HepG2 (cell line): ENCODE measurements around the gene VEGFB. TPM values are rescaled to one million over a fixed set of nuclear protein-coding genes. Genes with fewer than 3 reads are reported as not detected.

Experiments
- ATAC-seq: fragments of 200-7000 bp; cut with Tn5 transposase; 3 replicates; pipeline ENCODE4 v1.9.1; 2020; ENCODE audit warnings: mild to moderate bottlenecking, moderate library complexity
- BruUV-seq: library from RNA; stranded (reverse); fragments of 400-500 nt; replicated peaks from 2 replicates; lab custom pipeline; 2021; lab: Mats Ljungman, UMichigan
- CTCF ChIA-PET: fragments of 300-600 bp; formaldehyde crosslinking; extraction: SDS; loops from one replicate; lab custom pipeline; 2021; ENCODE audit warnings: low total read pairs, inconsistent platforms, low intra/inter-chr PET ratio; lab: Yijun Ruan, JAX
- POLR2A ChIA-PET: fragments of 350-600 bp; sonication (Branson Sonifier 250); formaldehyde crosslinking; loops from one replicate; lab custom pipeline; 2020; ENCODE audit warnings: antibody characterized with exemption, inconsistent platforms; lab: Yijun Ruan, JAX
- DNase-seq: peaks from one replicate; pipeline ENCODE4 v3.0.0-alpha.2; 2015; ENCODE audit warnings: low spot score
- FAIRE-seq: peaks from 3 replicates; lab custom pipeline; 2011; peaks lifted over from hg19 to GRCh38; lab: Jason Lieb, UNC
- H2AFZ ChIP-seq: one replicate; pipeline ENCODE4 v1.6.1; 2011; ENCODE audit warnings: low read length, inconsistent platforms
- H3K27ac ChIP-seq: fragments of 300-600 bp; 3 replicates; pipeline ENCODE4 v1.8.0; 2011; ENCODE audit warnings: mixed run types, mild to moderate bottlenecking, mixed read lengths, low read length, inconsistent platforms; ENCODE audit not compliant: insufficient read depth; ENCODE audit errors: extremely low read length
- H3K27me3 ChIP-seq, 2 experiments: fragments of 200-600 bp in 1 of 2; 2 replicates in 1 of 2; 3 replicates in 1 of 2; pipeline versions ENCODE4 v1.6.0 to v1.8.0; 2011; ENCODE audit warnings: low read length in 2 of 2, mild to moderate bottlenecking in 2 of 2, moderate library complexity in 2 of 2, inconsistent platforms in 1 of 2; ENCODE audit not compliant: insufficient read depth in 2 of 2, control insufficient read depth in 1 of 2
- H3K36me3 ChIP-seq, 2 experiments: fragments of 200-600 bp in 1 of 2; replicated peaks in 1 of 2; 2 replicates in 1 of 2; 3 replicates in 1 of 2; pipeline versions ENCODE4 v1.5.1 to v1.8.0; 2011; ENCODE audit warnings: low read length in 2 of 2, inconsistent platforms in 1 of 2; ENCODE audit not compliant: insufficient read depth in 2 of 2, control insufficient read depth in 1 of 2
- H3K4me1 ChIP-seq: 2 replicates; pipeline ENCODE4 v1.5.1; 2012; ENCODE audit warnings: low read length, inconsistent platforms; ENCODE audit not compliant: insufficient read depth
- H3K4me2 ChIP-seq: 2 replicates; pipeline ENCODE4 v1.6.0; 2011; ENCODE audit warnings: low read depth, low read length, inconsistent platforms
- H3K4me3 ChIP-seq, 3 experiments: fragments of 200-600 bp in 1 of 3; sonication (generic), shearing (Covaris generic) in 1 of 3; replicated peaks in 1 of 3; 2 replicates each; pipeline ENCODE4 v1.5.1; 2011 to 2016; ENCODE audit warnings: low read length in 3 of 3, inconsistent platforms in 2 of 3, low read depth in 2 of 3, mild to moderate bottlenecking in 2 of 3, control low read depth in 1 of 3, mixed read lengths in 1 of 3; ENCODE audit not compliant: insufficient read depth in 1 of 3
- H3K79me2 ChIP-seq: one replicate; pipeline ENCODE4 v1.6.1; 2011; ENCODE audit warnings: low read length, inconsistent platforms; ENCODE audit not compliant: insufficient read depth
- H3K9ac ChIP-seq: 2 replicates; pipeline ENCODE4 v1.6.0; 2011; ENCODE audit warnings: mild to moderate bottlenecking, low read depth, low read length, inconsistent platforms; ENCODE audit not compliant: insufficient read depth
- H3K9me3 ChIP-seq: 2 replicates; pipeline ENCODE4 v1.5.1; 2012; ENCODE audit warnings: mild to moderate bottlenecking, low read length
- H4K20me1 ChIP-seq: 2 replicates; pipeline ENCODE4 v1.6.0; 2011; ENCODE audit warnings: inconsistent platforms, mild to moderate bottlenecking, low read length, moderate library complexity; ENCODE audit not compliant: insufficient read depth
- GATAD1 ChIP-seq: IDR thresholded peaks from 2 replicates; pipeline ENCODE4 v1.6.1; 2016; ENCODE audit warnings: missing genetic modification reagents, missing compliant biosample characterization
- HNRNPL ChIP-seq: fragments of 200-400 bp; formaldehyde crosslinking; IDR thresholded peaks from 2 replicates; pipeline ENCODE4 v1.6.1; 2017; ENCODE audit warnings: mild to moderate bottlenecking, low read depth, low read length
- HNRNPLL ChIP-seq: fragments of 200-400 bp; formaldehyde crosslinking; IDR thresholded peaks from 2 replicates; pipeline ENCODE4 v1.6.1; 2017; ENCODE audit warnings: mild to moderate bottlenecking, low read depth, low read length; ENCODE audit not compliant: poor library complexity, severe bottlenecking
- KLF13 ChIP-seq: sonication (generic); formaldehyde crosslinking; IDR thresholded peaks from 2 replicates; pipeline ENCODE4 v1.4.0; 2020; ENCODE audit warnings: mild to moderate bottlenecking, missing genetic modification reagents
- KLF15 ChIP-seq: sonication (generic); formaldehyde crosslinking; IDR thresholded peaks from 2 replicates; pipeline ENCODE4 v1.8.1; 2023; ENCODE audit warnings: borderline replicate concordance, mild to moderate bottlenecking, inconsistent platforms, missing genetic modification reagents, mixed read lengths
- MTERF4 ChIP-seq: sonication (generic); formaldehyde crosslinking; IDR thresholded peaks from 2 replicates; pipeline ENCODE4 v1.8.0; 2023; ENCODE audit warnings: mild to moderate bottlenecking, missing genetic modification reagents
- RFX1 ChIP-seq: fragments of 450-650 bp; IDR thresholded peaks from 2 replicates; pipeline ENCODE4 v1.6.1; 2017
- SMC3 ChIP-seq: IDR thresholded peaks from 2 replicates; pipeline ENCODE4 v1.6.1; 2011; ENCODE audit warnings: low read length, improper control_type of control experiment
- STAG1 ChIP-seq: sonication (generic); formaldehyde crosslinking; IDR thresholded peaks from 2 replicates; pipeline ENCODE4 v1.4.0; 2020; ENCODE audit warnings: missing genetic modification reagents
- ZNF407 ChIP-seq: sonication (generic); formaldehyde crosslinking; IDR thresholded peaks from one replicate; pipeline ENCODE4 v1.5.1; 2020; ENCODE audit warnings: mild to moderate bottlenecking, missing genetic modification reagents; ENCODE audit errors: not compliant biosample characterization
- ZNF543 ChIP-seq: sonication (generic); formaldehyde crosslinking; IDR thresholded peaks from 2 replicates; pipeline ENCODE4 v1.4.0; 2020; ENCODE audit warnings: mild to moderate bottlenecking, missing genetic modification reagents
- WGBS: methylation state at CpG from one replicate; pipeline ENCODE4 v1.1.6; 2017; ENCODE audit warnings: low lambda C conversion rate; 5-methylcytosine and 5-hydroxymethylcytosine counted together
- in situ Hi-C: cut with HindIII; loops from 2 replicates; pipeline ENCODE4 v1.10.0; 2017; ENCODE audit warnings: low pct_unique_long_range_greater_than_20kb; ENCODE audit not compliant: extremely low pct_ligation_motif_present
- intact Hi-C: fragments of 100-400 bp; cut with micrococcal nuclease; formaldehyde crosslinking; loops from one replicate; pipeline ENCODE4 v1.10.0; 2022; ENCODE audit not compliant: unreplicated experiment
- polyA plus RNA-seq, 8 experiments: library from polyadenylated mRNA; depleted of rRNA in 3 of 8; stranded (reverse) in 7 of 8; unstranded in 1 of 8; fragments of >200 nt; fragmentation: Illumina TruSeq in 4 of 8; extraction: Trizol in 4 of 8; gene quantifications; 2 replicates each; pipeline versions ENCODE4 v1.2.1 to v1.2.3, GENCODE V29; 2011 to 2016; ENCODE audit warnings: low read depth in 4 of 8, missing spikeins in 1 of 8, mixed read lengths in 1 of 8; ENCODE audit not compliant: insufficient read depth in 1 of 8
- total RNA-seq, 5 experiments: library from RNA; depleted of rRNA; stranded (reverse); fragments of >200 nt; fragmentation: Illumina TruSeq; extraction: Trizol; gene quantifications; 2 replicates each; pipeline ENCODE4 v1.2.3, GENCODE V29; 2016; ENCODE audit warnings: low read depth in 1 of 5

The VEGFB gene
- total and polyA plus RNA-seq, 2 of the 13 experiments (the other 11 are each of a cell fraction or from before 2014, with no cell fraction given) = 9.0 to 11.3 TPM

GRCh38 chr11:64285885-64286800 lies 51.8 kb downstream of the VEGFB start:
- H3K4me1 ChIP-seq = peaks cover 28% of the 10 kb centered on the region; the same call in 1 of the 2 replicates
- intact Hi-C loops (loop anchor here (2.0 kb wide), 1 partner anchor 15 kb away; no protein-coding TSS in a partner anchor), in situ Hi-C loops (no loop called here)
- 41% methylated on average over 19 of the region's 40 CpGs for WGBS
- peak overlapping the region; percentile 79 for H3K9ac ChIP-seq
- H3K27me3 ChIP-seq = peaks cover 4 to 12% of the 10 kb centered on the region in 2 experiments; a peak in 3 of 5 replicates
- H3K36me3 ChIP-seq = no peaks in the 10 kb centered on the region
- DNase-seq = no peak
- BruUV-seq = no TSS peak
- no peak for FAIRE-seq
- peak overlapping the region; percentile 69 to 97 (median 83) for H3K4me3 ChIP-seq
- ATAC-seq = peak; percentile 40
- POLR2A ChIA-PET = interaction anchor here (2.4 to 4.6 kb wide), 3 partner anchors 15 to 31 kb away, joined by 10 to 48 read pairs (median 14); partner anchors contain the start of genes ESRRA, PRDX5 and TRMT112
- peak overlapping the region; percentile 97 for H3K4me2 ChIP-seq
- H4K20me1 ChIP-seq = no peaks in the 10 kb centered on the region
- no peak overlapping the region for H2AFZ ChIP-seq
- H3K9me3 ChIP-seq = no peaks in the 10 kb centered on the region
- CTCF ChIA-PET = no interaction called here
- peak overlapping the region; percentile 79 for H3K27ac ChIP-seq
- no peaks in the 10 kb centered on the region for H3K79me2 ChIP-seq
- TF ChIP-seq MTERF4 (CRISPR knock-in tag) (0 out of 2 replicates have a peak, but pooled peaks have one; percentile 1), SMC3 (peak; percentile 1; the same call in 1 of the 2 replicates), RFX1 (no peak), KLF13 (CRISPR knock-in tag) (no peak), HNRNPL (peak; percentile 85), GATAD1 (peak; percentile 2; the same call in 1 of the 2 replicates), STAG1 (CRISPR knock-in tag) (peak; percentile 34), HNRNPLL (peak; percentile 98), ZNF543 (CRISPR knock-in tag) (0 out of 2 replicates have a peak, but pooled peaks have one; percentile 41), KLF15 (CRISPR knock-in tag) (0 out of 2 replicates have a peak, but pooled peaks have one; percentile 32), ZNF407 (CRISPR knock-in tag) (peak; percentile 81)
